ENCODE data around the gene KCNH2. TPM values are rescaled to one million over a fixed set of nuclear protein-coding genes. Genes with fewer than 3 reads are reported as not detected.

The KCNH2 gene
- total and polyA plus RNA-seq, 10 donors = 0.67 to 5.1 (median 2.3) TPM

- H3K27ac ChIP-seq = peak overlapping the region in 7 of 8 donors; percentile 38 to 83 (median 77)
- intact Hi-C loops (cut with DNase I; ENCODE audit: low total_unique reads) = no loop called here
- H3K36me3 ChIP-seq = peaks cover 0 to 59% (median 6%) of the 10 kb centered on the region in 6 donors
- DNase-seq = no peak
- H3K27me3 ChIP-seq (replicated peaks in 1 of 7) = peaks cover 0 to 19% (median 0%) of the 10 kb centered on the region in 7 donors
- peak; percentile 18 to 59 (median 53) for TF ChIP-seq POLR2AphosphoS5 (IDR thresholded peaks at IDR 0.05)
- no peak for TF ChIP-seq CTCF (IDR thresholded peaks at IDR 0.05 in 8 of 11, conservative IDR thresholded peaks at IDR 0.05 in 3 of 11)
- no peak for TF ChIP-seq POLR2A (IDR thresholded peaks at IDR 0.05)
- peak overlapping the region in 1 of 8 donors; percentile 59 for H3K4me3 ChIP-seq
- no peaks in the 10 kb centered on the region for H3K9me3 ChIP-seq
- 78 to 80% (median 79%) methylated on average over 12 to 23 of the region's 23 CpGs for WGBS, 5 donors
- peaks cover 51 to 83% (median 66%) of the 10 kb centered on the region in 6 donors for H3K4me1 ChIP-seq
Observed at GRCh38 chr7:151006590-151007300, 28.6 kb upstream of the KCNH2 start.

GRCh38 chr7:151005566-151005965 is 27.4 kb upstream of the KCNH2 start:
- H3K27me3 ChIP-seq (replicated peaks in 1 of 7) = peaks cover 0 to 17% (median 0%) of the 10 kb centered on the region in 7 donors
- H3K4me3 ChIP-seq = no peak overlapping the region
- H3K9me3 ChIP-seq = no peaks in the 10 kb centered on the region
- peaks cover 41 to 83% (median 60%) of the 10 kb centered on the region in 6 donors for H3K4me1 ChIP-seq
- DNase-seq = no peak
- intact Hi-C loops (cut with DNase I; ENCODE audit: low total_unique reads) = no loop called here
- peak overlapping the region in 3 of 8 donors; percentile 0 to 77 (median 32) for H3K27ac ChIP-seq
- WGBS, 5 donors = 61 to 83% (median 72%) methylated on average over 9 of the region's 9 CpGs
- no peak for TF ChIP-seq POLR2A (IDR thresholded peaks at IDR 0.05)
- TF ChIP-seq CTCF (IDR thresholded peaks at IDR 0.05 in 8 of 11, conservative IDR thresholded peaks at IDR 0.05 in 3 of 11) = no peak
- no peak for TF ChIP-seq POLR2AphosphoS5 (IDR thresholded peaks at IDR 0.05)
- peaks cover 0 to 64% (median 9%) of the 10 kb centered on the region in 6 donors for H3K36me3 ChIP-seq

- Histone ChIP-seq H3K4me1 (peaks cover 25 to 70% (median 46%) of the 10 kb centered on the region in 6 donors), H3K4me3 (no peak overlapping the region), H3K9me3 (no peaks in the 10 kb centered on the region), H3K27ac (no peak overlapping the region), H3K27me3 (replicated peaks in 1 of 7) (peaks cover 0 to 10% (median 0%) of the 10 kb centered on the region in 7 donors), H3K36me3 (peaks cover 0 to 59% (median 9%) of the 10 kb centered on the region in 6 donors)
- intact Hi-C loops (cut with DNase I; ENCODE audit: low total_unique reads) = no loop called here
- 79 to 92% (median 87%) methylated on average over 12 of the region's 12 CpGs for WGBS, 5 donors
- DNase-seq = no peak
- TF ChIP-seq POLR2A (IDR thresholded peaks at IDR 0.05) (no peak), POLR2AphosphoS5 (IDR thresholded peaks at IDR 0.05) (peak in 1 of 3 donors; percentile 22), CTCF (IDR thresholded peaks at IDR 0.05 in 8 of 11, conservative IDR thresholded peaks at IDR 0.05 in 3 of 11) (no peak)
Observed at GRCh38 chr7:151003572-151003971, 25.5 kb upstream of the KCNH2 start.

GRCh38 chr7:151001546-151001945 is 23.4 kb upstream of the KCNH2 start:
- peak overlapping the region in 2 of 8 donors; percentile 6 to 15 for H3K27ac ChIP-seq

More at GRCh38 chr7:151001546-151001945, 23.4 kb upstream of the KCNH2 start:
- no peak for DNase-seq
- H3K4me1 ChIP-seq = peaks cover 11 to 70% (median 43%) of the 10 kb centered on the region in 6 donors
- H3K4me3 ChIP-seq = no peak overlapping the region
- H3K9me3 ChIP-seq = no peaks in the 10 kb centered on the region
- peaks cover 0 to 26% (median 0%) of the 10 kb centered on the region in 7 donors for H3K27me3 ChIP-seq (replicated peaks in 1 of 7)
- TF ChIP-seq POLR2A (IDR thresholded peaks at IDR 0.05) (no peak), POLR2AphosphoS5 (IDR thresholded peaks at IDR 0.05) (peak in 2 of 3 donors; percentile 32 to 58)
- peaks cover 0 to 77% (median 10%) of the 10 kb centered on the region in 6 donors for H3K36me3 ChIP-seq
- 89 to 97% (median 94%) methylated on average over 16 of the region's 16 CpGs for WGBS, 5 donors
- intact Hi-C loops (cut with DNase I; ENCODE audit: low total_unique reads) = no loop called here
